Measurements from ENCODE around the gene PMEPA1.

DNA sequence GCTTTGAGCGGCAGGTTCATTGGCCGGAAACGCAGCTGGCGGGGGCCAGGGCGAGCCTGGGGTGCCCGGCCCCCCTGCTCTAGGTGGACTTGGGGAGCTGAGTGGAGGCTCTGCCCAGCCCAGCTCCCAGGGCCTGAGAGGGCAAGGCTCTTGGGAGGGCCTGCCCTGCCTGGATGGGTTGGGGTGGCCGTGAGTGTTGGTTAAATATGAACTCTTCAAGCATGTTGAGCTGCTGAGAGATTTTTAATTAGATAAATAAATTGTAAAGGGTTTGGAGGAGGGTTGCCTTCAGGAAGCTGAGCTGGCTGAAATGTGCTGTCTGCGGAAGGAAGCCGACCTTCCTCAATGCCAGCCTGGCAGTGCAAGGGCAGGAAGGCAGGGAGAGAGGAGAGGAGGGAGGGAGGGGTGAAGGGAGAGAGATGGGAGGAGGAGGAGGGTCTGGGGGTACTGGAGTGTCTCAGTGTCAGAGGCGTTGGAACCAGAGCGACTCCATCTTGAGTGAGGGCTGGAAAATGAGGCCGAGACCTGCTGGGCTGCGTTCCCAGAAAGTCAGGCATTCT, 39.4 kb upstream of the PMEPA1 start:
- TF ChIP-seq POLR2A (IDR thresholded peaks at IDR 0.05; ENCODE audit: low read depth, low read length), result no peak
- TF ChIP-seq TAF1 (IDR thresholded peaks at IDR 0.05; ENCODE audit: low read depth, low read length), result no peak
- TF ChIP-seq POLR2AphosphoS5 (IDR thresholded peaks at IDR 0.05; ENCODE audit: low read depth, low read length), result no peak
